NCI-H1092 (cell line): ENCODE results near the gene ISG15.
"Not testable (repeated sequence)": the region's sequence is repeated elsewhere in the genome, so short reads cannot be mapped to it uniquely, and the experiment has no call there.

ENCODE experiments used
- DNase-seq: peaks from one replicate; lab custom pipeline; 2025; lab: John Stamatoyannopoulos, UW

ISG15 gene

DNA sequence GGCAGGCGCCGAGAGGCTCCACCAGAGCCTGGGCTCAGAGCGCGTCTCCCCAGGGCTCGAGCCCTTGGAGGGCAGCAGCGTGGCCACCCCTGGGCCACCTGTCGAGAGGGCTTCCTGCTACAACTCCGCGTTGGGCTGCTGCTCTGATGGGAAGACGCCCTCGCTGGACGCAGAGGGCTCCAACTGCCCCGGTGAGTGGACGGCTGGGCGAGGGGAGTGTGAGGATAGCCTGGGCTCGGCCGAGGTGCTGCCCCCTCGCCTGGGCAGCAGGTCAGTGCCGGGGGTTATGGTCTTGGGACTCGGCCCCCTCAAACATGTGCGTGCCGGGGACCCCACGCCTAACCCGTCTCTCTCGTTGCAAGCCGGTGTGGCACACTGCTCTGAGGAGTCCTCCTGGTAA is 33.5 kb downstream of the ISG15 start:
- no peak for DNase-seq

DNA sequence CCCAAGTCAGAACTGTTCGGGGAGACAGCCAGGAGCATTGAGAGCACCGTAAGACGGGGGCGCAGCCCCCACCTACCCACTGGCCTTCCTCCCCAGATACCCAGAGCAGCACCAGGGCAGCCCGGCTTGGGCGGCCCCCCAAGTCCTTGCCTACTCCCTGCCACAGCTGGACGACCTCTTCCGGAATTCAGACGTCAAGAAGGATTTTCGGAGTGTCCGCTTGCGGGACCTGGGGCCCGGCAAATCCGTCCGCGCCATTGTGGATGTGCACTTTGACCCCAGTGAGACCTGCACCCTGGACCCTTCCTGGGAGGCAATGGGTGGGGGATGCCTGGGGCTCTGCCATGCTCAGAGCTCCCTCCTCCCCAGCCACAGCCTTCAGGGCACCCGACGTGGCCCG is 34.1 kb downstream of the ISG15 start:
- no peak for DNase-seq

DNA sequence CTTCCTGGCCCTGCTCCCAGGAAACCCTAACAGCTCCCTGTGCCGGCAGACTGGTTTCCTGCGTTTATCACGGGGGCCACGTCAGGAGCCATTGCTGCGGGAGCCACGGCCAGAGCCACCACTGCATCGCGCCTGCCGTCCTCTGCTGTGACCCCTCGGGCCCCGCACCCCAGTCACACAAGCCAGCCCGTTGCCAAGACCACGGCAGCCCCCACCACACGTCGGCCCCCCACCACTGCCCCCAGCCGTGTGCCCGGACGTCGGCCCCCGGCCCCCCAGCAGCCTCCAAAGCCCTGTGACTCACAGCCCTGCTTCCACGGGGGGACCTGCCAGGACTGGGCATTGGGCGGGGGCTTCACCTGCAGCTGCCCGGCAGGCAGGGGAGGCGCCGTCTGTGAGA is 34.7 kb downstream of the ISG15 start:
- no peak for DNase-seq

DNA sequence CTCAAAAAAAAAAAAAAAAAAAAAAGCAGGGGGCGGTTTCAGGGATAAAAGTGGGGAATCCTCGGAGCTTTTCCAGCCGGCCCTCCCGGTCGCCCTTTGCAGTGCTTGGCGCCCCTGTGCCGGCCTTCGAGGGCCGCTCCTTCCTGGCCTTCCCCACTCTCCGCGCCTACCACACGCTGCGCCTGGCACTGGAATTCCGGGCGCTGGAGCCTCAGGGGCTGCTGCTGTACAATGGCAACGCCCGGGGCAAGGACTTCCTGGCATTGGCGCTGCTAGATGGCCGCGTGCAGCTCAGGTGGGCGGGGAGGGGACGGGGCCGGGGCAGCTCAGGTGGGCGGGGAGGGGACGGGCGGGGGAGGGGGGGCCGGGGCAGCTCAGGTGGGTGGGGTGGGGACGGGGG is 35.5 kb downstream of the ISG15 start:
- DNase-seq: no peak

DNA sequence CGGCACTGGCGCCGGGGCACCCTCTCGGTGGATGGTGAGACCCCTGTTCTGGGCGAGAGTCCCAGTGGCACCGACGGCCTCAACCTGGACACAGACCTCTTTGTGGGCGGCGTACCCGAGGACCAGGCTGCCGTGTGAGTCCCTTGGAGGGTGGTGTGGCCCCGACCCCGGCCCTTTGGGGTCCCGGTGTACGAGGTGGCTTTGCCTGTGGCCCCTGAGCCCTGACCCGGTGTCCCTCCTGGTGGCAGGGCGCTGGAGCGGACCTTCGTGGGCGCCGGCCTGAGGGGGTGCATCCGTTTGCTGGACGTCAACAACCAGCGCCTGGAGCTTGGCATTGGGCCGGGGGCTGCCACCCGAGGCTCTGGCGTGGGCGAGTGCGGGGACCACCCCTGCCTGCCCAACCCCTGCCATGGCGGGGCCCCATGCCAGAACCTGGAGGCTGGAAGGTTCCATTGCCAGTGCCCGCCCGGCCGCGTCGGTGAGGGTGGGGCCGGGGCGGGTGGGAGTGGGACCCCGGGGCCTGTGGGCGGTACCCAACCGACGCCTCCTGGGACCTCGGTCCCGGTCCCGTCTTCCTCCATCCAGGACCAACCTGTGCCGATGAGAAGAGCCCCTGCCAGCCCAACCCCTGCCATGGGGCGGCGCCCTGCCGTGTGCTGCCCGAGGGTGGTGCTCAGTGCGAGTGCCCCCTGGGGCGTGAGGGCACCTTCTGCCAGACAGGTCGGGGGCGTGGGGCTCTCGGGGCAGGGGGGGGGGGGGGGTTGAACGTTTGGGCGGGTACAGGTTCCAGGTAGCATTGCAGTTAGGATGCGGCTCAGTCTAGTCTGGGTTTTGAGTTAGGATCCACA is 36.2 kb downstream of the ISG15 start:
- no peak for DNase-seq

DNA sequence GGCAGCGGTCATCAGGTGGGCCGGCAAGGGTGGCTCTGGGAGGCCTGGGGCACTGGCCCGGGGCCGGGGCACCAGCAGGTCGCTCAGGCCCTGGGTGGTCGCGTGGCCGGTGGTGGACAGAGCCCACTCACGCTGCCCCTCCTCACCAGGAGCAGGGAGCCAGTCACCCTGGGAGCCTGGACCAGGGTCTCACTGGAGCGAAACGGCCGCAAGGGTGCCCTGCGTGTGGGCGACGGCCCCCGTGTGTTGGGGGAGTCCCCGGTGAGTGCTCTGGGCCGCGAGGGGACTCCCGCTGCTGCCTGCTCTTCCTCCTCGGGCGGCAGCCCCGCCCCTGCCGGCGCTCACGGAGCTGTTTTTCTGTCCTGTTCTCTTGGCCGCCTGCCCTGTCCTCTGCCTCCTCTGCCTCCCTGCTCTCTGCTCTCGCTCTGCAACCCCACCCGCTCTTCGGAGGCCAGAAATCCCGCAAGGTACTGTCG is 37.3 kb downstream of the ISG15 start:
- no peak for DNase-seq

DNA sequence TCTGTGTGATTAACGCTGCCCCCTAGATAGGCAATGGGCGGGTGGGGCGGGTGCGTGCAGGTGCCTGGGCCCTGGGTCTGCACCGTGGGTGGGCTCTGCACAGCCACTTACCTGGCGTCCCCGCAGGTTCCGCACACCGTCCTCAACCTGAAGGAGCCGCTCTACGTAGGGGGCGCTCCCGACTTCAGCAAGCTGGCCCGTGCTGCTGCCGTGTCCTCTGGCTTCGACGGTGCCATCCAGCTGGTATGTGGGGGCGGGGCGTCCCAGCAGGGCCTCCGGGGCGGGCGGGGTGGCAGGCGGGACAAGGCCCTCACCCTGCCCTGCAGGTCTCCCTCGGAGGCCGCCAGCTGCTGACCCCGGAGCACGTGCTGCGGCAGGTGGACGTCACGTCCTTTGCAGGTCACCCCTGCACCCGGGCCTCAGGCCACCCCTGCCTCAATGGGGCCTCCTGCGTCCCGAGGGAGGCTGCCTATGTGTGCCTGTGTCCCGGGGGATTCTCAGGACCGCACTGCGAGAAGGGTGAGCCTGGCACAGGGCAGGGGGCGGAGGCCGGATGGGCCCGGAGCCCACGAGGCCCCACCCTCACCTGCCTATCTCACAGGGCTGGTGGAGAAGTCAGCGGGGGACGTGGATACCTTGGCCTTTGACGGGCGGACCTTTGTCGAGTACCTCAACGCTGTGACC is 38.0 kb downstream of the ISG15 start:
- no peak for DNase-seq

DNA sequence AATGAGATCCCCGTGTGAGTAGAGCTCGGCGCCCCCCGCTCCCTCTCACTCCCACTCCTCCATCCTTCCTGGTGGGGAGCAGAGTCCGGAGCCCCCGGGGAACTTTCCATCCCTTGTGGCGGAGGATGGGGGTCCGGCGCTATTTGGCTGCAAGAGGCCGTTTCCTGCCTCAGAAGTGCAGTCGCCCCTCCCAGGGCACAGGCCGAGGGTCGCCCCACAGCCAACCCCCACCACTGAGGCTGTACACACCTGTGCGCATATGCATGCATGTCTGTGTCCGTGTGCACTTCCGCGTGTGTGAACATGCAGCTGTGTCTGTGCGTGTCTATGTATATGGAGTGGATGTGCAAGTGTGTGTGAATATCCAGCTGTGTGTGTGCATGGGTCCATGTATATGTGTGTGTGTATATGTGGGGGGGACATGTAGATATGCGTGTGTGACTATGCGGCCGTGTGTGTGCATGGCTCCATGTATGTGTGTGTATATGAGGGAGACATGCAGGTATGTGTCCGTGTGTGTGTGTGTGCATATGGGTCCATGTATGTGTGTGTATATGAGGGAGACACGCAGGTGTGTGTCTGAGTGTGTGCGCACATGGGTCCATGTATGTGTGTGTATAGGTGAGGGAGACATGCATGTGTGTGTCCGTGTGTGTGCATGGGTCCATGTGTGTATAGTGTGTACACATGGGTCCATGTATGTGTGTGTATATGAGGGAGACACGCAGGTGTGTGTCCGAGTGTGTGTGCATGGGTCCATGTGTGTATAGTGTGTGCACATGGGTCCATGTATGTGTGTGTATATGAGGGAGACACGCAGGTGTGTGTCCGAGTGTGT is 38.9 kb downstream of the ISG15 start:
- no peak for DNase-seq

DNA sequence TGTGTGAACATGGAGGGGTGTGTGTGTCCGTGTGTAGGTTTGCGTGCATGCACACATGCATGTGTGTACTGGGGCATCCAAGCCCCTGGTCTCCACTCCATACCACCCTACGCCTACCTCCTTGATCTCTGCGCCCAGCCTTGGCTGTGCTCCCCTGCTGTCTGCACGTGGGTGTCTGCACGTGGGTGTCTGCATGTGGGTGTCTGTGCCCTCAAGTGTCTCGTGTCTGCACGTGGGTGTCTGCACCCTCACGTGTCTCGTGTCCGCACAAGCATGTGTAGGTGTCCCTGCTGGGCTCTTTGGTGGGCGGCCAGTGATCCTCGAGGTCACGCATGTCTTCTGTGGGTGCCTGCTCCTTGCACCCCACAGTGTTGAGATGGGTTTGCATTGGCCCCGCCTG is 39.7 kb downstream of the ISG15 start:
- no peak for DNase-seq

DNA sequence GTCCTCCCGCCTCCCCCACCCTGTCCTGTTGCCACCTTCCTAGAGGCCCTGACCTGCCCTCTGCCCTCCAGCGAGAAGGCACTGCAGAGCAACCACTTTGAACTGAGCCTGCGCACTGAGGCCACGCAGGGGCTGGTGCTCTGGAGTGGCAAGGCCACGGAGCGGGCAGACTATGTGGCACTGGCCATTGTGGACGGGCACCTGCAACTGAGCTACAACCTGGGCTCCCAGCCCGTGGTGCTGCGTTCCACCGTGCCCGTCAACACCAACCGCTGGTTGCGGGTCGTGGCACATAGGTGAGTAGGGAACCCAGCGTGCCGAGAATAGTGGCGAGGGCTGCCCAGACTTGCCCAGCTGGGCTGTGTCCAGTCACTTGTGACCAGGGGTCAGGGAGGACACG is 40.4 kb downstream of the ISG15 start:
- DNase-seq: no peak

DNA sequence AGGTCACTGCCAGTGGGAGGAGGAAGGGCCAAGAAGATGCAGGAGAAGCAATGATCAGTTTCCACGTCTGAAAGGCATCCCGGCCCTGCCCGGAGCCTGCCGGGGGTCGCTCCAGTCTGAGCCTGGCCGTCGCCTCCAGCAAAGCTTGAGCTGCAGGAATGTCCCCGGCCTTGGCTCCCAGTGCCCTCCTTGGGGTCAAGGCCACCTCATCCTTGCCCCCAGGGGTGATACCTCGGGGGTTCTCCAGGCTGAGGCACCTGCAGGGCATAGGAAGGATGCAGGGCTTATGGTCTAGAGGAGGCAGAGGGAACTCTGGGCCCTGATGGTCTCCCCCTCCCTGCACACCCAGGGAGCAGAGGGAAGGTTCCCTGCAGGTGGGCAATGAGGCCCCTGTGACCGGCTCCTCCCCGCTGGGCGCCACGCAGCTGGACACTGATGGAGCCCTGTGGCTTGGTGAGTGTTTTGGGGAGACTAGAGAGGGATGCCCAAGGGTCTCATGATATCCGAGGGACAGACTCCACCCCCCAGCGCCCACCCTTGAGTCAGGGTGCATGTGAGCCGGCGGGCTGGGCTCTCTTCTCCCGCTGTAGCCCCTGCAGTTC is 40.9 kb downstream of the ISG15 start:
- DNase-seq: no peak

DNA sequence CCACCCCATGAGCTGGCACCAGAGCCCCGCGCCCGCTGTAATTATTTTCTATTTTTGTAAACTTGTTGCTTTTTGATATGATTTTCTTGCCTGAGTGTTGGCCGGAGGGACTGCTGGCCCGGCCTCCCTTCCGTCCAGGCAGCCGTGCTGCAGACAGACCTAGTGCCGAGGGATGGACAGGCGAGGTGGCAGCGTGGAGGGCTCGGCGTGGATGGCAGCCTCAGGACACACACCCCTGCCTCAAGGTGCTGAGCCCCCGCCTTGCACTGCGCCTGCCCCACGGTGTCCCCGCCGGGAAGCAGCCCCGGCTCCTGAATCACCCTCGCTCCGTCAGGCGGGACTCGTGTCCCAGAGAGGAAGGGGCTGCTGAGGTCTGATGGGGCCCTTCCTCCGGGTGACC is 41.7 kb downstream of the ISG15 start:
- no peak for DNase-seq

DNA sequence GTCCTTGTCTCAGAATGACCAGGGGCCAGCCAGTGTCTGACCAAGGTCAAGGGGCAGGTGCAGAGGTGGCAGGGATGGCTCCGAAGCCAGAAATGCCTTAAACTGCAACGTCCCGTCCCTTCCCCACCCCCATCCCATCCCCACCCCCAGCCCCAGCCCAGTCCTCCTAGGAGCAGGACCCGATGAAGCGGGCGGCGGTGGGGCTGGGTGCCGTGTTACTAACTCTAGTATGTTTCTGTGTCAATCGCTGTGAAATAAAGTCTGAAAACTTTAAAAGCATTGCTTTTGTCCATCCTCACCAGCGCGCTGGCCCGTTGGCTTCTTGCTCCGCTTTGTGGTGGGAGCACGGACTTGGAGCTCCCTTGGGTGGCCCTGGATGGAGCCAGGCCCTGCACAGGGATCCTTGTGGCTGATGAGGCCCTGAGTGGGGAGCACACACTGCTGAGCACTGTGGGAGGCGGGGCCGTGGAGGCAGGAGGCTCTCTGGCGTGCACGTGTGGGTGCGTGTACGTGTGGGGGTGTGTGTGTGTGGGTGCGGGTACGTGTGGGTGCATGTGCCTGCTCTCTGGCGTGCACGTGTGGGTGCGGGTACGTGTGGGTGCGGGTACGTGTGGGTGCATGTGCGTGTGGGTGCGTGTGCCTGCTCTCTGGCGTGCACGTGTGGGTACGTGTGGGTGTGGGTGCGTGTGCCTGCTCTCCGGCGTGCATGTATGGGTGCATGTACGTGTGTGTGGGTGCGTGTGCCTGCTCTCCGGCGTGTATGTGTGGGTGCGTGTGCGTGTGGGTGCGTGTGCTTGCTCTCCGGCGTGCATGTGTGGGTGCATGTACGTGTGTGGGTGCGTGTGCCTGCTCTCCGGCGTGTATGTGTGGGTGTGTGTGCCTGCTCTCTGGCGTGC is 42.8 kb downstream of the ISG15 start:
- no peak for DNase-seq

DNA sequence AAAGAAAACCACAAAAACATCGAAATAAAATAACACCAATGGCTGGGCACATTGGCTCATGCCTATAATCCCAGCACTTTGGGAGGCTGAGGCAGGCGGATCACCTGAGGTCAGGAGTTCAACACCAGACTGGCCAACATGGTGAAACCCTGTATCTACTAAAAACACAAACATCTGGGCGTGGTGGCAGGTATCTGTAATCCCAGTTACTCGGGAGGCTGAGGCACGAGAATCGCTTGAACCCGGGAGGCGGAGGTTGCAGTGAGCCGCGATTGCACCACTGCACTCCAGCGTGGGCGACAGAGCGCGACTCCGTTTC is 44.4 kb downstream of the ISG15 start:
- not testable (repeated sequence) for DNase-seq

DNA sequence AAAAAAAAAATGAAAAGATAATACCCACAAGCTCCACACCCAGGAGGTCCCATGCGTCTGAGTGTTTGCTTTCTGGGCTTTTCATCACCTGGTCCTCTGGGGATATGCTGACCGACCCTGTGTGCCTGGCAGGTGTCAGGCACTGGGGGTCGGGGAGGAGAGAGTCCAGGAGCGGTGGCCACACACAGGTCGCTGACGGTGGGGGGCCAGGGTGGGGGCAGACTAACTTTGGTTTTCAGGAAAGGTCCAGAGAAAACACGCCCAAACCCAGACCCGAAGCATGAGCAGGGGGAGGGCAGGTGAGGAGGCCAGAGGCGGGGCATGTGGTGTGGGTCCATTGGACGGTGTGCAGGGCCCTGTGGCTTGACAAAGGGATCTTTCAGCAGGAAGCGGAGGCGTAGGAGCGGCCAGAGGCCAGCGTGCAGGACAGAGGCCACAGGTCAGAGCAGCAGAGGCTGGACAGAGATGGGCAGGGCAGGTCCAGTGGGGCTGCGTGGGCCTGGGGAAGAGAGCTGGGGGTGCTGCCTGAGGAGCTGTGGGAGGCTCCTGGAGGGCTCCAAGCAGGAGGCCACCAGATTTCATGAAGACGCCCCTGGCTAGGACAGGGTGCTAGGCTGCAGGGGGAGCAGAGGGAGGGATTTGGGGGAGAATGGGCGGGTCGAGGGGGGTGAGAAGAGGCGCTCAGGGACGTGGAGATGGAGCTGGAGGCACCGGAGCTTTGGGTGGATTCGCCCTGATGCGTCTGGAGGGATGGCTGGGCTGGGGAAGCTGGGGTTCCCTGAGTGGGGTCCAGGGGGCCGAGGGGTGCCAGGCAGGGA is 45.0 kb downstream of the ISG15 start:
- DNase-seq: no peak

DNA sequence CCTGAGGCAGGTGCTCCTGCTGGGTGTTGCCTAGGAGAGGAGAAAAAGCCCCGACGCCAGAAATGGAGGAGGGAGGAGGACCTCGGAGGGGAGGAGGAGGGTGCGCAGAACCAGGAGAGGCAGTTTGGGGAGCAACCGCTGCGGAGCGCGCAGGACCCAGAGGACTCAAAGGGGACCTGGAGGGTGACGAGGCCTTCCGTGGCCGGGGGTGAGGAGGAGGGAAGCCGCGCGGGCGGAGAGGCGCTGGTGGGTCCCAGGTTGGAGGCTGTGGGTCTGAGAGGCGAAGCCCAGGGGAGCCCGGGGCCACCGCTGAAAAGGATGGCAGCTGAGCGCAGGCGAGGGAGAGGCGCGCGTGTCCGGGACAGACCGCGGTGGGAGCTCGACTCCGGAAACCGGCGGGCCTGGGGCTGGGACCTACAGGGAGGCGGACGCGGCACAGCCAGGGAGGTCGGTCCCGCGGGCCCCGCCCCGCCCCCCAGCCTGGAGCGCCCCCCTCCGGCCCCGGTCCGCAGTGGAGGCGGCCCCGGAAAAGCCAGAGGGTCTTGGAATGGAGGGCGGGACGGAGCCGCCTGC is 45.7 kb downstream of the ISG15 start:
- DNase-seq: no peak

DNA sequence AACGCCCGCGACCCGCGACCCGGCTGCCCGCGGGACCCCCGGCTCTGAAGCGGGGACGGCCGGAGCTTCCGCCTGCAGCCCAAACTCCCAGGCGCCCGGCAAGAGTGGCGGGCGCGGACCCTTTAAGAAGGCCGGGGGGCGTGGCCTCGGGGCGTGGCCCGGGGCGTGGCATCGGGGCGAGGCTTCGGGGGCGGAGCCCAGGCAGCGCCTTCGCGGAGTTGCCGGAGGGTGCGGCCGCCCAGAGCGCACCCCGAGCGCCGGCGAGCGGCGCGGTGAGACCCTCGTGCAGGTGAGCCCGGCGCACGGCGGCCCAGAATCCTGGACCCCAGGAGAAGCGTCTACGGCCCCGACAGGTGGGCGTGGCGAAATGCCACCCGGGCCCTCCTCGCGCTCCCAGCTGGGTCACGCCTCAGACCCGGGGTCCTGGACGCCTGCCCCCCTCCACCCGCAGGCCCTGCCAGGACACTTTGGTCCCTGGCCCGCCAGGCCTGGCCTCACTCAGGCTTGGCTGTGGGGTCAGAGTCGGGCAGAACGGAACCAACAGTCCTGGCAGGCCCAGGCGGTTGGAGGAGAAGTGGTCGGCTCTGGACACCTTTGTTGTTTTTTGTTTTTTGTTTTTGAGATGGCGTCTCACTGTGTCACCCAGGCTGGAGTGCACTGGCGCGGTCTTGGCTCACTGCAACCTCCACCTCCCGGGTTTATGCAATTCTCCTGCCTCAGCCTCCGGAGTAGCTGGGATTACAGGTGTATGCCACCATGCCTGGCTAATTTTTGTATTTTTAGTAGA is 46.4 kb downstream of the ISG15 start:
- no peak for DNase-seq

DNA sequence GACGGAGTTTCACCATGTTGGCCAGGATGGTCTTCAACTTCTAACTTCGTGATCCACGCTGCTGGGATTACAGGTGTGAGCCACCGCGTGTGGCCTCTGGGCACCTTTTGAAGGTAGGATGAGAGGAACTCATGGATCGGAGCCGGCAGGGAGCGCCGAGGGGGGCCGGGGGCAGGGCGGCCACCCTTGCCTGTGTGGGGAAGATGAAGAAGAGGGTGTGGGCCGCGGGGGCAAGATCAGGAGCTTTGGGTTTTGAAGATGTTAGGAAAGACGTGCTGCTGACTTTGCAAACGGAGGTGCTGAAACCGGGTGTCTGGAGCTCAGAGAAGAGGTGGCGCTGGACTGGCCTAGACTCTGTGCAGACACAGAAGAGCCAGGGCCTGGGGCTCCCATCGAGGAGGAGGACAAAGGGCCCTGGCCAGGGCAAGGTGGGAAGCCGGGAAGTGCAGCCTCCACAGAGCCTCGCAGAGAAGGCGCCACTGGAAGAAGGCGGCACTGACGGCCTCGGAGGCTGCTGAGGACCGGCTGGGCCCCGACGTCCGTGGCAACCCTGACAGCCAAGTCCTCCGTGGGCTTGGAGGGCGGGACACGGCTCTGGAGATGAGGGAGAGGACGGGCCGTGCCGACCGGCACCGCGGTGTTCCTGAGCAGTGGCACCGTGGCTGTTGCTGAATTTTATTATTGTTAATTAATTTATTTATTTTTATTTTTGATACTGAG is 47.1 kb downstream of the ISG15 start:
- no peak for DNase-seq
